Stimulated activated CD4-positive, alpha-beta T cell treated with anti-CD3 and anti-CD28 coated beads, TNF-alpha, amount 100 ng/mL, for 1 hour (primary cell): ENCODE data around the gene FBXL17.

ENCODE experiments used
- DNase-seq, 3 donors: peaks; one replicate each; pipeline ENCODE4 v3.0.0-alpha.2; 2020; ENCODE audit warnings: low read depth in 3 of 3, low spot score in 1 of 3

The FBXL17 gene

GRCh38 chr5:108003178-108003577 is 378.7 kb downstream of the FBXL17 start:
- no peak for DNase-seq

- DNase-seq, result no peak
Measured at GRCh38 chr5:108001222-108001621, 380.7 kb downstream of the FBXL17 start.

GRCh38 chr5:107997338-107997980 is 384.4 kb downstream of the FBXL17 start:
- DNase-seq, result no peak

- no peak for DNase-seq
Measured at GRCh38 chr5:107993341-107993740, 388.6 kb downstream of the FBXL17 start.

- no peak for DNase-seq
Measured at GRCh38 chr5:107990881-107991810, 390.8 kb downstream of the FBXL17 start.

- no peak for DNase-seq
Measured at GRCh38 chr5:107985144-107985543, 396.8 kb downstream of the FBXL17 start.

GRCh38 chr5:107982703-107983425 is 399.0 kb downstream of the FBXL17 start:
- no peak for DNase-seq

- DNase-seq, result no peak
Measured at GRCh38 chr5:107980923-107981692, 400.8 kb downstream of the FBXL17 start.

- DNase-seq, result no peak
Measured at GRCh38 chr5:107979900-107980299, 402.0 kb downstream of the FBXL17 start.

- no peak for DNase-seq
Measured at GRCh38 chr5:107979291-107979690, 402.6 kb downstream of the FBXL17 start.

- DNase-seq, result no peak
Measured at GRCh38 chr5:107977550-107978071, 404.3 kb downstream of the FBXL17 start.

- DNase-seq, result no peak
Measured at GRCh38 chr5:107975568-107975967, 406.3 kb downstream of the FBXL17 start.

- no peak for DNase-seq
Measured at GRCh38 chr5:107971846-107972245, 410.1 kb downstream of the FBXL17 start.

- no peak for DNase-seq
Measured at GRCh38 chr5:107969847-107970246, 412.1 kb downstream of the FBXL17 start.

- no peak for DNase-seq
Measured at GRCh38 chr5:107968998-107969397, 412.9 kb downstream of the FBXL17 start.

GRCh38 chr5:107968406-107968843 is 413.5 kb downstream of the FBXL17 start:
- no peak for DNase-seq

GRCh38 chr5:107966201-107966600 is 415.7 kb downstream of the FBXL17 start:
- no peak for DNase-seq

- no peak for DNase-seq
Measured at GRCh38 chr5:107964722-107965121, 417.2 kb downstream of the FBXL17 start.

GRCh38 chr5:107959573-107960279 is 422.2 kb downstream of the FBXL17 start:
- DNase-seq, result no peak

- no peak for DNase-seq
Measured at GRCh38 chr5:107958861-107959260, 423.0 kb downstream of the FBXL17 start.
